K562 (cell line): ENCODE data around the gene BIN1. TPM values are rescaled to one million over a fixed set of nuclear protein-coding genes. Genes with fewer than 3 reads are reported as not detected.

Experiments used
- ATAC-seq: fragments of 200-7000 bp; cut with Tn5 transposase; 3 replicates; pipeline ENCODE4 v1.9.1; 2020; ENCODE audit warnings: moderate library complexity
- BruUV-seq: library from RNA; stranded (reverse); fragments of 400-500 nt; replicated peaks from 2 replicates; lab custom pipeline; 2021; lab: Mats Ljungman, UMichigan
- CTCF ChIA-PET: fragments of 300-600 bp; formaldehyde crosslinking; extraction: SDS; loops from one replicate; lab custom pipeline; 2021; ENCODE audit warnings: low intra/inter-chr PET ratio; lab: Yijun Ruan, JAX
- POLR2A ChIA-PET: fragments of 300-600, 350-650 bp; sonication (Branson Sonifier 250); formaldehyde crosslinking; extraction: SDS; loops from one replicate; lab custom pipeline; 2021; ENCODE audit warnings: antibody characterized with exemption, inconsistent platforms; lab: Yijun Ruan, JAX
- DNase-seq, 4 experiments: peaks; one replicate each; pipeline versions ENCODE4 v3.0.0 to v3.0.0-alpha.2; 2011 to 2018; ENCODE audit warnings: low spot score in 3 of 4, mixed read lengths in 3 of 4; ENCODE audit errors: extremely low read depth in 1 of 4
- FAIRE-seq: peaks from 2 replicates; lab custom pipeline; 2011; peaks lifted over from hg19 to GRCh38; lab: Jason Lieb, UNC
- H2AFZ ChIP-seq: 2 replicates; pipeline ENCODE4 v1.6.0; 2011; ENCODE audit warnings: low read depth, low read length, control low read depth, inconsistent platforms
- H3K27ac ChIP-seq: fragments of 200-600 bp; 3 replicates; pipeline ENCODE4 v1.8.0; 2011; ENCODE audit warnings: low read depth, mild to moderate bottlenecking, control low read depth, inconsistent platforms, low read length, moderate library complexity, mixed read lengths; ENCODE audit errors: extremely low read depth
- H3K27me3 ChIP-seq, 2 experiments: fragments of 300-600 bp in 1 of 2; 2 replicates in 1 of 2; 3 replicates in 1 of 2; pipeline versions ENCODE4 v1.6.0 to v1.8.0; 2011; ENCODE audit warnings: inconsistent platforms in 2 of 2, low read length in 2 of 2, mild to moderate bottlenecking in 1 of 2, mixed read lengths in 1 of 2, moderate library complexity in 1 of 2; ENCODE audit not compliant: control insufficient read depth in 2 of 2, insufficient read depth in 2 of 2
- H3K36me3 ChIP-seq: fragments of 300-600 bp; 3 replicates; pipeline ENCODE4 v1.8.0; 2011; ENCODE audit warnings: mild to moderate bottlenecking, low read length, inconsistent platforms; ENCODE audit not compliant: control insufficient read depth, insufficient read depth
- H3K4me1 ChIP-seq, 2 experiments: fragments of 200-600 bp in 1 of 2; replicated peaks in 1 of 2; 2 replicates in 1 of 2; 3 replicates in 1 of 2; pipeline versions ENCODE4 v1.5.1 to v1.8.0; 2011; ENCODE audit warnings: inconsistent platforms in 2 of 2, low read length in 2 of 2, mild to moderate bottlenecking in 1 of 2, mixed read lengths in 1 of 2, moderate library complexity in 1 of 2; ENCODE audit not compliant: control insufficient read depth in 2 of 2, insufficient read depth in 2 of 2
- H3K4me2 ChIP-seq: 2 replicates; pipeline ENCODE4 v1.6.1; 2011; ENCODE audit warnings: low read length, control low read depth, inconsistent platforms, mixed read lengths; ENCODE audit not compliant: insufficient read depth
- H3K4me3 ChIP-seq: fragments of 200-600 bp; sonication (generic), shearing (Covaris generic); 2 replicates; pipeline ENCODE4 v1.5.1; 2016; ENCODE audit warnings: control low read depth, inconsistent platforms
- H3K79me2 ChIP-seq: fragments of 200-600 bp; 3 replicates; pipeline ENCODE4 v1.8.0; 2011; ENCODE audit warnings: low read length, inconsistent platforms; ENCODE audit not compliant: control insufficient read depth, insufficient read depth
- H3K9ac ChIP-seq, 2 experiments: 2 replicates each; pipeline versions ENCODE4 v1.6.0 to v1.6.1; 2011; ENCODE audit warnings: low read depth in 2 of 2, low read length in 2 of 2, control low read depth in 1 of 2, inconsistent platforms in 1 of 2, mild to moderate bottlenecking in 1 of 2, mixed read lengths in 1 of 2; ENCODE audit not compliant: insufficient read depth in 1 of 2
- H3K9me1 ChIP-seq: one replicate; pipeline ENCODE4 v1.6.0; 2011; ENCODE audit warnings: inconsistent platforms, mild to moderate bottlenecking, low read length, moderate library complexity; ENCODE audit not compliant: control insufficient read depth, insufficient read depth
- H3K9me3 ChIP-seq: replicated peaks from 2 replicates; pipeline ENCODE4 v1.5.1; 2011; ENCODE audit warnings: low read depth, low read length, inconsistent platforms; ENCODE audit not compliant: control insufficient read depth, insufficient read depth
- H4K20me1 ChIP-seq: replicated peaks from 2 replicates; pipeline ENCODE4 v1.6.1; 2011; ENCODE audit warnings: low read length, inconsistent platforms, mixed read lengths; ENCODE audit not compliant: control insufficient read depth, insufficient read depth
- SIN3B ChIP-seq: fragments of 450-650 bp; IDR thresholded peaks from 2 replicates; pipeline ENCODE4 v1.6.1; 2017; ENCODE audit warnings: low read depth, mild to moderate bottlenecking, moderate library complexity
- TAF7 ChIP-seq: fragments of 450-650 bp; IDR thresholded peaks from 2 replicates; pipeline ENCODE4 v1.6.1; 2016; ENCODE audit warnings: missing genetic modification characterization, missing compliant biosample characterization
- TEAD1 ChIP-seq, 2 experiments: fragments of 450-650 bp in 1 of 2; sonication (generic) in 1 of 2; formaldehyde crosslinking; IDR thresholded peaks; 2 replicates each; pipeline versions ENCODE4 v1.4.0 to v1.8.0; 2020 to 2022; ENCODE audit warnings: mild to moderate bottlenecking in 2 of 2, missing genetic modification reagents in 1 of 2
- ZBED1 ChIP-seq: IDR thresholded peaks from 2 replicates; pipeline ENCODE4 v1.6.1; 2014
- ZNF507 ChIP-seq: conservative IDR thresholded peaks from 2 replicates; pipeline ENCODE4 v1.6.1; 2017; ENCODE audit warnings: missing genetic modification characterization, missing compliant biosample characterization
- WGBS: fragments of 100-300 bp; shearing (Covaris generic); methylation state at CpG from one replicate; pipeline ENCODE4 v1.1.6; 2016; ENCODE audit warnings: low coverage, mixed read lengths; ENCODE audit not compliant: insufficient coverage; ENCODE audit errors: missing lambda C conversion rate; 5-methylcytosine and 5-hydroxymethylcytosine counted together
- in situ Hi-C: fragments of 300-500 bp; cut with MboI; formaldehyde crosslinking; loops from 4 replicates; pipeline ENCODE4 v1.15.0; 2018; ENCODE audit warnings: inconsistent platforms, mixed read lengths
- intact Hi-C: fragments of 100-400 bp; cut with micrococcal nuclease; formaldehyde crosslinking; loops from 2 replicates; pipeline ENCODE4 v1.14.2; 2022
- polyA plus RNA-seq, 8 experiments: library from polyadenylated mRNA; depleted of rRNA in 4 of 8; stranded (reverse) in 5 of 8; unstranded in 3 of 8; fragments of >200 nt; fragmentation: Nextera tagmentation in 2 of 8; fragmentation: Illumina TruSeq in 1 of 8; extraction: Ambion mirVana in 2 of 8; extraction: Trizol in 1 of 8; gene quantifications; 2 replicates each; pipeline versions ENCODE4 v1.2.1 to v1.2.3, GENCODE V29; 2011 to 2014; ENCODE audit warnings: inconsistent platforms in 1 of 8, missing spikeins in 1 of 8
- total RNA-seq, 7 experiments: library from RNA; depleted of rRNA in 6 of 7; stranded (reverse); fragments of >200 nt in 6 of 7; fragmentation: Illumina TruSeq in 2 of 7; extraction: Trizol in 2 of 7; gene quantifications; 2 replicates each; pipeline versions ENCODE4 v1.2.1 to v1.2.3, GENCODE V29; 2011 to 2021; ENCODE audit warnings: low replicate concordance in 1 of 7
- TF ChIP-seq, protein P1 (sequence below): fragments of 250-450 bp; sonication (Bioruptor Pico); IDR thresholded peaks from 2 replicates; pipeline ENCODE4 v1.5.0; 2021
- TF ChIP-seq, protein P2 (sequence below): fragments of 250-450 bp; sonication (Bioruptor Pico); IDR thresholded peaks from 2 replicates; pipeline ENCODE4 v1.5.0; 2022; ENCODE audit warnings: mild to moderate bottlenecking

BIN1 gene
- total and polyA plus RNA-seq, 9 of the 15 experiments (the other 6 are each of a cell fraction or from before 2014, with no cell fraction given): 0.04 to 2.8 (median 0.79) TPM; not detected in 1

- H3K36me3 ChIP-seq: no peaks in the 10 kb centered on the region
- no peak overlapping the region for H3K4me3 ChIP-seq
- BruUV-seq: no TSS peak
- H2AFZ ChIP-seq: no peak overlapping the region
- no peaks in the 10 kb centered on the region for H3K9me1 ChIP-seq
- intact Hi-C loops (no loop called here), in situ Hi-C loops (no loop called here)
- ChIA-PET POLR2A (interaction anchor here (0.5 kb wide), 1 partner anchor 11 kb away, joined by 3 read pairs; no protein-coding TSS in a partner anchor), CTCF (no interaction called here)
- H4K20me1 ChIP-seq: no peaks in the 10 kb centered on the region; the same call in 1 of the 2 replicates
- peaks cover 17 to 71% of the 10 kb centered on the region in 2 experiments for H3K27me3 ChIP-seq
- H3K9me3 ChIP-seq: no peaks in the 10 kb centered on the region
- DNase-seq: no peak
- FAIRE-seq: no peak
- no peak overlapping the region for H3K9ac ChIP-seq
- H3K4me2 ChIP-seq: no peak overlapping the region
- TF ChIP-seq, protein P1, sequence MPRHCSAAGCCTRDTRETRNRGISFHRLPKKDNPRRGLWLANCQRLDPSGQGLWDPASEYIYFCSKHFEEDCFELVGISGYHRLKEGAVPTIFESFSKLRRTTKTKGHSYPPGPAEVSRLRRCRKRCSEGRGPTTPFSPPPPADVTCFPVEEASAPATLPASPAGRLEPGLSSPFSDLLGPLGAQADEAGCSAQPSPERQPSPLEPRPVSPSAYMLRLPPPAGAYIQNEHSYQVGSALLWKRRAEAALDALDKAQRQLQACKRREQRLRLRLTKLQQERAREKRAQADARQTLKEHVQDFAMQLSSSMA (CRISPR knock-in tag): no peak
- no peak for TF ChIP-seq SIN3B
- TF ChIP-seq TEAD1 (CRISPR knock-in tag; IDR thresholded peaks at IDR 0.05): no peak
- no peak for TF ChIP-seq TAF7
- no peak for TF ChIP-seq ZBED1
- TF ChIP-seq ZNF507 (tag): no peak
- TF ChIP-seq, protein P2, sequence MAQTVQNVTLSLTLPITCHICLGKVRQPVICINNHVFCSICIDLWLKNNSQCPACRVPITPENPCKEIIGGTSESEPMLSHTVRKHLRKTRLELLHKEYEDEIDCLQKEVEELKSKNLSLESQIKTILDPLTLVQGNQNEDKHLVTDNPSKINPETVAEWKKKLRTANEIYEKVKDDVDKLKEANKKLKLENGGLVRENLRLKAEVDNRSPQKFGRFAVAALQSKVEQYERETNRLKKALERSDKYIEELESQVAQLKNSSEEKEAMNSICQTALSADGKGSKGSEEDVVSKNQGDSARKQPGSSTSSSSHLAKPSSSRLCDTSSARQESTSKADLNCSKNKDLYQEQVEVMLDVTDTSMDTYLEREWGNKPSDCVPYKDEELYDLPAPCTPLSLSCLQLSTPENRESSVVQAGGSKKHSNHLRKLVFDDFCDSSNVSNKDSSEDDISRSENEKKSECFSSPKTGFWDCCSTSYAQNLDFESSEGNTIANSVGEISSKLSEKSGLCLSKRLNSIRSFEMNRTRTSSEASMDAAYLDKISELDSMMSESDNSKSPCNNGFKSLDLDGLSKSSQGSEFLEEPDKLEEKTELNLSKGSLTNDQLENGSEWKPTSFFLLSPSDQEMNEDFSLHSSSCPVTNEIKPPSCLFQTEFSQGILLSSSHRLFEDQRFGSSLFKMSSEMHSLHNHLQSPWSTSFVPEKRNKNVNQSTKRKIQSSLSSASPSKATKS (CRISPR knock-in tag): no peak
- no peak overlapping the region for H3K27ac ChIP-seq
- H3K4me1 ChIP-seq: peaks cover 0 to 25% of the 10 kb centered on the region in 2 experiments; a peak in 3 of 5 replicates
- no peaks in the 10 kb centered on the region for H3K79me2 ChIP-seq
- WGBS: 4% methylated on average over 10 of the region's 10 CpGs
- ATAC-seq: no peak
Measured at GRCh38 chr2:127101756-127102477, 5.0 kb downstream of the BIN1 start.
